Fibroblast of skin of abdomen (primary cell): Measurements from ENCODE around the gene TBXAS1.
"Not testable (repeated sequence)": the region's sequence is repeated elsewhere in the genome, so short reads cannot be mapped to it uniquely, and the experiment has no call there.

Experiments
- DNase-seq: peaks from one replicate; pipeline ENCODE4 v3.0.0-alpha.2; 2013

Gene TBXAS1

GRCh38 chr7:139915864-139916716 is 87.0 kb downstream of the TBXAS1 start:
- peak; percentile 98 for DNase-seq

GRCh38 chr7:139916717-139917395 is 87.8 kb downstream of the TBXAS1 start:
- no peak for DNase-seq

GRCh38 chr7:139917851-139918250 is 88.8 kb downstream of the TBXAS1 start:
- no peak for DNase-seq

- no peak for DNase-seq
Measured at GRCh38 chr7:139918480-139918879, 89.4 kb downstream of the TBXAS1 start.

- no peak for DNase-seq
Measured at GRCh38 chr7:139923090-139923489, 94.0 kb downstream of the TBXAS1 start.

GRCh38 chr7:139924461-139924860 is 95.4 kb downstream of the TBXAS1 start:
- DNase-seq = no peak

GRCh38 chr7:139929221-139929620 is 100.2 kb downstream of the TBXAS1 start:
- not testable (repeated sequence) for DNase-seq

- no peak for DNase-seq
Measured at GRCh38 chr7:139930286-139930965, 101.4 kb downstream of the TBXAS1 start.

GRCh38 chr7:139931190-139931934 is 102.3 kb downstream of the TBXAS1 start:
- DNase-seq = no peak

DNA sequence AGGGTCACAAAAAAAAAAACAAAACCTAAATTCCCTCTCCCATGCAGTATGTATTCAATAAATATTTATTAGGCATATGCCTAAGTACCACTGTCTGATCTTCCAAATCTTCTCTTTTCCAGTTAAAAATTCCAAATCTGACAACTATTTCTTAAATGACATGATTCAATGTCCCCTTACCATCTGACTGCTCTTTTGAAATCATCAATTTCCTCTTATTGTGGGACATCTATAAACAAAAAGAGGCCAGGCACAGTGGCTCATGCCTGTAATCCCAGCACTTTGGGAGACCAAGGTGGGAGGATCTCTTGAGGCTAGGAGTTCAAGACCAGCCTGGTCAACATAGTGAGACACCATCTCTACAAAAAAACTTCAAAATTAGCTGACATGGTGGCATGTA is 103.5 kb downstream of the TBXAS1 start:
- DNase-seq = no peak

DNA sequence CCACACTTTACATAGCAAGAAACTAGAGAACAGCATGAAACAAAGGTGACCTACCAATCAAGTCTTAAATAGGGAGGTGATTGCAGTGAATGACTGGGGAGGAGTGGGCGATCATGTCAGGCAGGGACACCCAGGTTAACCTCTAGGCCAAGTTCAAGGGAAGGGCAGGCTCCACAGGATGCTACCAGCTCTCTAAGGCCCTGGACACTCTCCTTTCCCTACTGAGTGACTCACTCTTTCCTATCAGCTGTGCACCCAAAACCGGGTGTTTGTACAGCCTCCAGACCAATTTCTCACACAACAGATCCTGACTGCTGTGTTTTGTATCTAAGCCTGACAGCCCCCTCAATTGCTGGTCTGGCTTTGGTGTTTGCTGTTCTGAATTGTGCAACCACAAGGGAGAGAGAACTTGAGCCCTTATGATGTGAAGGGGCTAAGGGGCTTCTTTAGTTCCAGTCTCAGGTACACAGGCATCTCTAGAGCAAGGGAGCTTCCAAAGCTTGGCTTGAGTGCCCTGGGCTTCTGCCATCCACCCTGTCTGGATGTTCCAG is 107.8 kb downstream of the TBXAS1 start:
- peak; percentile 60 for DNase-seq

GRCh38 chr7:139937715-139938114 is 108.7 kb downstream of the TBXAS1 start:
- DNase-seq = no peak

GRCh38 chr7:139940866-139941265 is 111.8 kb downstream of the TBXAS1 start:
- no peak for DNase-seq

- no peak for DNase-seq
Measured at GRCh38 chr7:139941421-139941820, 112.4 kb downstream of the TBXAS1 start.

DNA sequence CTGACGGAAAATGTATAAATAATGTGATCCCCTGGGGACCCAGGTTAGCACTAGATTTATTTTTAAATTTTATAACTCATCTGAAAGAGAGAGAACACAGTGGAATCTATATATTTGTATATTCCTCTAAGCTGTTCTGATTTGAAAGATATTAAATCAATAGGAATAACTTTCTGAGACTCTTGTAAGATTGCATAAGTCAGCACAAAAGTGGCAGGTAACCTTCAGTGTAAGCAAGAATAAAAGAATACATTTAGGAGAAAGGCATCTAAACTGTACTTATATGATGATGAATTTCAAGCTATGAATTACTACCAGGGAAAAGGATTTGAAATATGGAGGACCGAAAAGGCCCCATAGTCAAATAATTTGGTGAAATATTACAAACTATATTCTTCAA is 112.8 kb downstream of the TBXAS1 start:
- DNase-seq = no peak

DNA sequence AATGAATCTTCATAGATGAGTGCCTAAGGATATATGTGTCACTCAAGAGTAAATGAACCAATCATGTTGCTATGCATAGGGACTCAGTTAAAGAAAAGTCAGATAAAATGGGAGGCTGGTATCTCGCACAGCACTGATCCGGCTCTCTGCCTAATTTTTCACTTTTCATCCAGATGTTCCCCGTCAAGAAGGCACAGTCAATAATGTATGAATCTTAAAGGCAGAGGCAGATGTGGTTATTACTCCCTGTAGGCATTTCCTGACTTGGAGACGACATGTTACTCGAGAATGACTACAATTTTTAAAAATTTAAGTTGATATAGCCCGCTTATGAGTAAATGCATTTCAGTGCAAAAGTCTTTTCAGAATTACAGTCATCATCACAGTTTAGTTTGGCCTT is 113.6 kb downstream of the TBXAS1 start:
- DNase-seq = peak; percentile 37

DNA sequence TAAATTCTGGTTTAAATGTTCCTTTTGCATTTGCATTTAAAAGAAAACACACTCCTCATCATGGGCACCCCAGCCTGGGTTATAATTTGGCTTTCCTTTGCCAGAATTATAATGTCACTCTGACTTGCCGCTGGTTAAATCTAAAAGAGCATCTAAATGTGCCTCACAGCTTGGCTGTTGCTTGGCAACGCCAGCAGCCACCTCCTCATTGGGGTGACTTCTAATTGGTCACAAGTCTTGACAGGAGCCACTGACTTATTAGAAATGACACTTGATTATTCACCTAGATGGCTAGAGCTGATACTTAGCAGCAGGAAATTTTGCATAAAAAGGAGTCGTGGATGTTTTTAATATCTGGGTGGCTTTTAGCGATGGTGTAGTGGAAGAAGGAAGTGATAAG is 114.3 kb downstream of the TBXAS1 start:
- DNase-seq = no peak

DNA sequence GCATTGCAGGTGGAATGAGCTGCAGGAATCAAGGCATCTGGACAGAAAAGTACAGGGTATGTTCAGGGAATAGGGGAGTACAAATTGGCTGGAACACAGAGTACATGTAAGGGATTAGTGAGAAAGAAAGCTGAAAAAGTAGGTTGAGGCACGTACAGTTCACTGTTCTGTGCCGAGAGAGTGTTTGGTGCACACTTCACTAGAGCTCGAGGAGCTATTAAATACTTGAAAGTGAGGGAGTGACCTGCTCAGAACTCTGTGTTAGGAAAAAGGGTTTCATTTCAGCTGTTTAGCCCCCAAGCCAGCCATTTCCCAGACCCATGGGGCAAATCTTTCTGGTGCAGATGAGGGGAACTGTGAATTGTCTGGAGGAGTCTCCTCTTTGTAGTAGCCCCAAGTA is 115.2 kb downstream of the TBXAS1 start:
- DNase-seq = no peak

GRCh38 chr7:139946533-139946932 is 117.5 kb downstream of the TBXAS1 start:
- DNase-seq = no peak

DNA sequence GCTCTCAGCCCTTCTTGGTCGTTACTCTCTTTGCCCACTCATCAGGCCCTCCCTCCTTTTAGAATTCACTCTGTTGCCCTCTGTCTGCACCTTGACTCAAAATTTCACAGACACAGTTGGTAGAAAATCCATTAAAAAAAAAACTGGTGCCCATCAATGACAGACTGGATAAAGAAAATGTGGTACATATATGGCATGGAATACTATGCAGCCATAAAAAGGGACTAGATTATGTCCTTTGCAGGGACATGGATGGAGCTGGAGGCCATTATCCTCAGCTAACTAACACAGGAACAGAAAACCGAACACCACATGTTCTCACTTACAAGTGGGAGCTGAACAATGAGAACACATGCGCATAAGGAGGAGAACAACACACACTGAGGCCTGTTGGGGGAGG is 118.0 kb downstream of the TBXAS1 start:
- DNase-seq = no peak

GRCh38 chr7:139948167-139948566 is 119.1 kb downstream of the TBXAS1 start:
- no peak for DNase-seq

GRCh38 chr7:139948587-139949335 is 119.7 kb downstream of the TBXAS1 start:
- no peak for DNase-seq
